Posterior cingulate gyrus (tissue), 11 donors: ENCODE results near the gene TSSK6.
A peak's percentile ranks its signal among the peaks of the same experiment; 100 is the strongest.

Experiments used
- DNase-seq, 10 donors: peaks; one replicate each; pipeline versions ENCODE4 v3.0.0 to v3.0.0-alpha.2; 2020 to 2021; ENCODE audit warnings: mixed read lengths in 3 of 10
- intact Hi-C: fragments of 100-400 bp; cut with DNase I; formaldehyde crosslinking; loops from one replicate; pipeline ENCODE4 v1.15.1; 2023

Gene TSSK6

DNA sequence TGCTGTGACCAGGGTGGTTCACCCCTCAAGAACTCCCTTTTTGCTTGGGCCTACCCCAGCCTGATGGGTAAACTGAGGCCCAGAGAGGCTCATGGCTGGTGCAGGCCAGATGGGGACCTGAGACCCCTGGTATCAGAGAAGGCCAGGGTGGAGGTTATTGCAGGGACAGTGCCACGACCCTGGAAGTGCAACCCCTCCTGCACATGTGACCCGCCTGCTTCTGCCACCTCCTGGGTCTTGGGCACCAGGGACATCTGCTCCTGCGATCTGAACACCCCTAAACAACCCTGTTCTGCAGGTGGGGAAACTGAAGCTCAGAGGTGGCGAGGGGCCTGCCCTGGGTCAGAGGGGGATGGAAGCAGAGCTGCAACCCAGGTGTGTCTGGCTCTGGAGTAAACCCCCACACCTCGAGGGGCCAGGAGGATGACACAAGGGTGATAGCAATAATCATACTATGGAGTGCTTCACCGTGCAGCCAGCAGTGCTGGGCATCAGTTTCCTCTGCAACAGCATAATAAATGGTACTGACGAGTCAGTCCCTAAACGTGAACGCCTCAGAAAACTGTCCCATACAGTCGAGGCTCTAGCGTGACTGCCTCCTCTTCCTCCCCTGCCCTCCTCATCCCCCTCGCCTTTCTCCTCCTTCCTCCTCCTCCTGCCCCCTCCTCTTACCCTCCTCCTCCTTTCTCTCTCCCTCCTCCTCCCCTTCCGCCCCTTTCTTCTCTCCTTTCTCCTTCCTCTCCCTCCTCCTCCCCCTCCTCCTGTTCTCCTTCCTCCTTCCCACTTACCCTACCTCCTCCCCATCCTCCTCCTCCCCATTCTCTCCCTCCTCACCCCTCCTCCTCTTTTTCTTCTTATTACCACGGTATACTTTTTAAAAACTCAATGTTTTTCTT lies 17.7 kb upstream of the TSSK6 start:
- intact Hi-C loops: loop anchor here (1.0 kb wide), 1 partner anchor 111 kb away; no protein-coding TSS in a partner anchor
- no peak for DNase-seq

GRCh38 chr19:19531951-19532805 lies 16.8 kb upstream of the TSSK6 start:
- intact Hi-C loops: loop anchor here (1.0 kb wide), 1 partner anchor 112 kb away; no protein-coding TSS in a partner anchor
- DNase-seq: peak; percentile 77 to 98 (median 90)

DNA sequence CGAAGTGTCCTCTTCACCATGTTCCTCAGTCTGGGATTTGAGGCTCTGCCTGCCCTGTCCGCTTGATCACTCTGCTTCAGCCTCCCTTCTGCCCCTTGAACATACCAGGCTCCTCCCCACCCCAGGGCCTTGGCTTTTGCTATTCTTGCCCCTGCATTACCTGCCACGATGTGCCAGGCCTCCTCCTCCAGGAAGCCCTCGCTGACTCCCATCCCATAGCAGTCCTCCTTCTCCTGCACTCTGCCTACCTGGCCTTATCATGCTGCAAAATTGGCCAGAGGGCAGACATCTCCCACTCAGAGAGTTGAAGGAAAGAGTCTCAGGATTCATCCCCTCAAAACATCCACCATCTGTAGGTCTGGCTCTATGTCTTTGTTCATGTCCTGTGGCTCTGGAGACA lies 15.5 kb upstream of the TSSK6 start:
- intact Hi-C loops: no loop called here
- DNase-seq: peak in 1 of 10 donors; percentile 72

DNA sequence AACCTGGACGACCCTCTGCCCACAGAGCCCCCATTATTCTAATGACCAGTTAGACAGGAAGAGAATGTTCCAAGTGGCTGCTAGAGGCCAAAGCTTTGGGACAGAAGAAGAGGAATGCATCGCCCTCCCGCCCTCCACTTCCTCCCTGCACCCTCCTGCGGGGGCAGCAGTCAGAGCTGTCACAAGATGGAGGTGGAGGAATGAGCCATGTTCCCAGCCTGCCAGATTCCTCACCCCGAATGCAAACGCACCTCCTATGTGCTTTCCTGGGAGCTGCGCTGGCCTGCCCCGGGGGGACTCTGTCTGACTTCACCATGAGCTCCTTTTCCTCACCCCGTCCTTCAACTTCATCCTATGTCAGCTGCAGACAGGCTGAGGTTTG lies 15.1 kb upstream of the TSSK6 start:
- peak in 4 of 10 donors; percentile 45 to 90 (median 72) for DNase-seq
- intact Hi-C loops: no loop called here

DNA sequence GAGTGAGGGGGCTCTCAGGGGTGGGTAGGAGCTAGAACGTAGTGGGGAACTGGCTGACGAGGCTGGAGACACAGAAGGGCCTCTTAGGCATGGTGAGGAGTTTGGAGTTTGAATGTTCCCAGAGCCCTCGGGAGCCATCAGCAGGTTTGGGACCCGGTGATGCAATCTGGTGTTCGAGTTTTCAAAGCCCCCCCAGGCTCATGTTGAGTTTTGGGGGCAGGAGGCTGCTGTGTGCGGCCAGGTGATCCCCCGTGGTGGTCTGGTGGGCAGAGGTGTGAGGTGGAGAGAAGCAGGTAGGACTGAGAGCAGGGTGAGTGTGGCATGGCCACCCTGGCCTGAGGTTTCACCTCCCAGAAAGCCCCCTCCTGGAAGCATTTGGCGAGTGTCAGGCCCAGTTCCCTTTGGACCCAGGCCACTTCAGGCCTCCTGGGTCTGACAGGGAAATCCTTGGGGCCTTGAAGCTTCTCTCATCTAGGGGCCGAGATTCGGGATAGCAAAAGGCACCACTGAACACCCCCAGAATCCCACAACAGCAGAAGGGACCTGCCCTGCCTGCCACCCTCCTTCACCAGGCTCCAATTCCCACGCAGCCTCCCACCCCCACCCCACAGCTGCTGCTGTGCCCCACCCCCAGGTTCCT lies 14.6 kb upstream of the TSSK6 start:
- DNase-seq: peak in 1 of 10 donors; percentile 63
- intact Hi-C loops: no loop called here

DNA sequence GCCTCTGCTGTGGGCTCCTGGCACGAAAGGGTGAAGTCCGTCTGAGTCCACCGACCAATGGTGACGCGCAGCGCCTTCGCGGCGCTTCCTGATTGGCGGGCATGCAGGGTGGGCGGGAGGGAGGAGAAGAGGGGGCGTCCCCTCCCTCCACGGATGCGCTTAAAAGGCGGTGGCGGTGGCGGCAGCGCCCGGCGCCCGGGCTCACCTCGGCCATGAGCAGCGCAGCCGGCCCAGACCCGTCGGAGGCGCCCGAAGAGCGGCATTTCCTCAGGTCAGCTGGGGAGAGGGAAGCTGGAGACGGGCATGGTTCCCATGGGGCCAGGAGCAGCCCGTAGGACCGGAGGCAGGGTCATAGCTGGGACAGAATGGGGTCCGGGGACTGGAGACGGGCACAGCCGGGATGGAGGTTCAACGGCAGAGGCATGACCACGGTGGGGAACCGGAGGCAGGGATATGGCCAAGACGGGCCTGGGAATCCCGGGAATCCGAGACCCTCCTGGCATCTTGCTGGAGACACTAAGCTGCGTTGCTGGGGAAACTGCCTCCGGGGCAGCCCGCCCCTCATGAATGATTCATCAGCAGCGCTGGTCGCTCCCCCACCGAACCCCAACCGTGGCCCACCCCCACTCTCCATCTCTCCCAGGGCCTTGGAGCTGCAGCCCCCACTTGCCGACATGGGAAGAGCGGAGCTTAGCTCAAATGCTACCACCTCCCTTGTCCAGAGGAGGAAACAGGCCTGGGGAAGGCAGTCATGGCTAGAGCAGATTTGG lies 13.6 kb upstream of the TSSK6 start, which contains the start of gene YJEFN3:
Gene YJEFN3 (plus strand): TSS at position 191 of the 770 bp plus-strand sequence. CDS start 22 bp downstream, at position 213.
- DNase-seq: peak; percentile 46 to 98 (median 84)
- intact Hi-C loops: no loop called here

GRCh38 chr19:19527674-19528625 lies 12.6 kb upstream of the TSSK6 start:
- intact Hi-C loops: no loop called here
- DNase-seq: no peak

DNA sequence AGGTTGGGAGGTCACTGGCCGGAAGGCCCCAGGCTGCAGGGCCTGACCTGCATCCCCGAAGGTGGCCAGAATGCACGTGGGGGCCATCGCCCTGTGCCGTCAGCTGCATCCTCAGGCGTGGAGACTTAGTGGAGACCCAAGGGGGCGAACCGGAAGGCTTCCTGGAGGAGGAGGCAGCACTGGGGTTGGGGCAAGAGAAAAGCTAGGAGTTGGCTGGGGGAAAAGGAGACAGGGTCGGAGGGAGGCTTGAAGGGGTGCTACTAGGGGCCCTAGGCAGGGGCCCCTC lies 12.0 kb upstream of the TSSK6 start:
- intact Hi-C loops: no loop called here
- peak in 1 of 10 donors; percentile 70 for DNase-seq

GRCh38 chr19:19526581-19527370 lies 11.4 kb upstream of the TSSK6 start:
- intact Hi-C loops: no loop called here
- peak in 1 of 10 donors; percentile 71 for DNase-seq

DNA sequence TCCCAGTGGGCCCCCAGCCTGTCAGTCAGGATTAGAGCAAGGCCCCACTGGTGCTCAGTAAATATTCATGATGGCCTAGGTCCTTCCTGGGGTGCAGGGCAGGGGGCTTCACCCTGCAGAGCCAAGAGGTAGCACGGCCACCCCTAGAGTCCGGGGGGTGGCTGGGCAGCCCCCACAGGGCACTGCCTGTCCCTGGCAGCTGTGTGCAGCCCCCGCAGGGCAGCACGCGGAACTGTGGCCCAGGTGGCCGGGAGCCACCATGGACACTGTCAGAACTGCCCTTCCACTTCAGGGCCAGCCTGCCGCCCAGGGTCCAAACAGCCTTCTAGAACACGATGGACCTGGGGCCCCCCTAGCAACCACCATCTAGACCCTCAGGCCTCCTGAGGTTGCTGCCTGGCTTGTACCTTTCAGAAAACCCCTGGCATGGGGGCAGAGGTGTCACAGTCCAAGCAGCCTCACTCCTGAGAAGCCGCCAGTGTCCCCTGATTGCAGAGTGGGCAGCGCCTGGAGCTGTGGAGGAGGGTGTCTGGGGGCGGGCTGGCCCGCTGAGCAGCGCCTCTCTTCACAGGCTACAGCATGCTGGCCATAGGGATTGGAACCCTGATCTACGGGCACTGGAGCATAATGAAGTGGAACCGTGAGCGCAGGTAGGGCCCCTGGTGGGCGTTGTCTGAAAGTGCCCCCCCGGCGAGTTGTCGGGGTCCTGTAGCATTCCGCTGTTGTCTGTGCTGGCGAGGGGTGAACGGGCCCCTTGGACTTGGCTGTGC lies 10.4 kb upstream of the TSSK6 start:
- intact Hi-C loops: no loop called here
- peak in 1 of 10 donors; percentile 78 for DNase-seq

DNA sequence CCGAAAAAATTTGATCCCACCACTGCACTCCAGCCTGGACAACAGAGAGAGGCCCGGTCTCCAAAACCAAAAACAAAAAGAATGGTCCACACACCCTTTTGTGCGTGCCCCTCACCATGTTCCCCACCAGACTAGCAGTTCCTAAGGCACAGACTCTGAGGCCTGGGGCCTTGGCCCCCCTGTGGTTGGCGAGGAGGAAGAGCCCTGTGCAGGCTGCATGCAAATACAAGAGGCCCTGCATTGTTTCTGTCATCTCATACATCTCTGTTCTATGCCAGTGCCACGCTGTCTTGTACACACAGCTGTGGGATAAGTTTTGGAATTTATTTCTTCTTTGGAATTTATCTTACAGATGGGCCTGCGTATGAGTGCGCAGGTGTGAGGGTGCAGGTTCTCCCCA lies 8.7 kb upstream of the TSSK6 start:
- DNase-seq: no peak
- intact Hi-C loops: no loop called here

DNA sequence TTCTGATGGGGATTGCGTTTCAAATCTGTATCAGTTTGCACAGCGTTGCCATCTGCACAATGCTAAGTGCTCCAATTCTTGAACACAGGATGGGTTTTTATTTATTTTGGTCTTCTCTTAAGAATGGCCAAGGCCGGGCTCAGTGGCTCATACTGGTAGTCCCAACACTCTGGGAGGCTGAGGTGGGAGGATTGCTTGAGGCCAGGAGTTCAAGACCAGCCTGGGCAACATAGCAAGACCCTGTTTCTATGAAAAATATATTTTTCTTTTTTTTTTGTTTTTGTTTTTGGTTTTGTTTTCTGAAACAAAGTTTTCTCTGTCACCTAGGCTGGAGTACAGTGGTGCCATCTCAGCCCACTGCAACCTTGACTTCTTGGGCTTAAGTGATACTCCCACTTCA lies 7.8 kb upstream of the TSSK6 start:
- intact Hi-C loops: no loop called here
- DNase-seq: no peak

- DNase-seq: no peak
- intact Hi-C loops: no loop called here
Measured at GRCh38 chr19:19520989-19521388, 5.6 kb upstream of the TSSK6 start.

GRCh38 chr19:19517235-19517619 lies 1.9 kb upstream of the TSSK6 start:
- DNase-seq: no peak
- intact Hi-C loops: no loop called here

GRCh38 chr19:19515642-19516519 lies 533 bp upstream of the TSSK6 start, which contains the start of gene NDUFA13:
Gene NDUFA13, plus strand, starts transcription at chr19:19516225. Its CDS starts 14 bp downstream, at chr19:19516239.
- intact Hi-C loops: no loop called here
- peak; percentile 83 to 98 (median 92) for DNase-seq

DNA sequence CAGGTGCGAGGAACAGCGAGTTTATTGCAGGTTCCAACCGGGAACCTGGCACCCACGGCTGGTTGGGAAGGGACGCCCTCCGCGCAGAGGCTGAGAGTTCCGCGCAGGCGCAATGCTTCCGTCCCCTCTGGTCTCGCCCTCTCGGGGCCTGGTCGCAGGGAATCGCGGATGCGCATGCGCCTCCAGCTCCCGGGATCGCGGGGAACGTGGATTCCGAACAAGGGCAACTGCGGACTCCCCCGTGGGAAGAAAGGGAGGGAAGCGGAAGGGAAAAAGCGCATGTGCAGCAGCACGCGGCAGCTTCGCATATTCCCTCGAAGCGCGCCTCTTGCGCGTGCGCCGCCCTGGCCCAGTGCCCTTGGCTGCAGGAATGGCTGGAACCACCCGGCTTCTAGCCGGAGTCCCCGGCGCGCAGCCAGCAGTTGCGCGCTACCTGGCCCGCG lies 1.1 kb downstream of the TSSK6 start:
- intact Hi-C loops: no loop called here
- peak in 5 of 10 donors; percentile 49 to 87 (median 55) for DNase-seq
